ENCODE results near the gene SEPTIN6.

Gene SEPTIN6

DNA sequence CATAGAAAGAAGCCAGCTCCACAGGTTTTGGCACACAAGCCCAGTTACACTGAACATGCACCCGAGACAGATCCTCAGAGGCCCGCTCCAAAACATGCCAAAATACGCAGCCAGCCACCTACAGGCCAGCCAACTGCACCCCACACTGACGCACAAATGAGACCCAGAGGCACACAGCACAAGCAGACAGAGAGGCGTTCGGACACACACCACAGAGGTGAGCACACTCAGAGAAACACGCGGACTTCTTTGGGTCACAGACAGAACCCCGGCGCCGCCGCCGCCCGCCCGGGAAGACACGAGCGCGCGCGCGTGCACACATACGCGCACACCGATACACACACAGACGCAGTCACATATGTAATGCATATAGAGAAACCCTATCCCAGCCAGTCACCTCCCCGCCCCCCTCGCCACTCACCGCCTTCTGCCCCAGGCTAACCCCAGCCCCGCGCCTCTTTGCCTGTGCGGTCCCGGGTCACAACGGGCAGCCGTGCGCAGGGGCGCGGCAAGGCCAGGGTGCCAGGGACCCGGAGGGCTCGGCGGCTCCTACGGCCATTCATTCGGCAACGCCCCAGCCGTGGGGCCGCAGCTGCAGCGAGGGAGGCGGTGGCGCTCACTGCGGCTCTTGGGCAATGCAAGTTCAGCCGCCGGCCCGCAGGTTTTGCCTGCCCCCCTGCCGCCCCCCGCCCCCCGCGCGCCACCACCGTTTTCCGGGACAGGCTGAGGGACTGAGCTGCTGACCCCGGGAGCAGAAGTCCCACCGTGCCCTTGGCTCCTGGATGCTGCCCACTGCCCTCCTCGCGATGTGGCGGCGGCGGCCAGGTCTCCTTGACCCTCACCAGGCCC, 553 bp downstream of the SEPTIN6 start (continued):
- TF ChIP-seq ZBTB11 (tag by site-specific recombination; conservative IDR thresholded peaks at IDR 0.05; ENCODE audit: low read depth), result no peak; the same call in 1 of the 2 replicates
- TF ChIP-seq, protein P1, sequence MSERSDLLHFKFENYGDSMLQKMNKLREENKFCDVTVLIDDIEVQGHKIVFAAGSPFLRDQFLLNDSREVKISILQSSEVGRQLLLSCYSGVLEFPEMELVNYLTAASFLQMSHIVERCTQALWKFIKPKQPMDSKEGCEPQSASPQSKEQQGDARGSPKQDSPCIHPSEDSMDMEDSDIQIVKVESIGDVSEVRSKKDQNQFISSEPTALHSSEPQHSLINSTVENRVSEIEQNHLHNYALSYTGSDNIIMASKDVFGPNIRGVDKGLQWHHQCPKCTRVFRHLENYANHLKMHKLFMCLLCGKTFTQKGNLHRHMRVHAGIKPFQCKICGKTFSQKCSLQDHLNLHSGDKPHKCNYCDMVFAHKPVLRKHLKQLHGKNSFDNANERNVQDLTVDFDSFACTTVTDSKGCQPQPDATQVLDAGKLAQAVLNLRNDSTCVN (tag by site-specific recombination; optimal IDR thresholded peaks at IDR 0.05), result peak; percentile 94
- TF ChIP-seq KLF16 (tag by site-specific recombination; IDR thresholded peaks at IDR 0.05), result peak; percentile 17; the same call in 1 of the 2 replicates
- TF ChIP-seq, protein P2, sequence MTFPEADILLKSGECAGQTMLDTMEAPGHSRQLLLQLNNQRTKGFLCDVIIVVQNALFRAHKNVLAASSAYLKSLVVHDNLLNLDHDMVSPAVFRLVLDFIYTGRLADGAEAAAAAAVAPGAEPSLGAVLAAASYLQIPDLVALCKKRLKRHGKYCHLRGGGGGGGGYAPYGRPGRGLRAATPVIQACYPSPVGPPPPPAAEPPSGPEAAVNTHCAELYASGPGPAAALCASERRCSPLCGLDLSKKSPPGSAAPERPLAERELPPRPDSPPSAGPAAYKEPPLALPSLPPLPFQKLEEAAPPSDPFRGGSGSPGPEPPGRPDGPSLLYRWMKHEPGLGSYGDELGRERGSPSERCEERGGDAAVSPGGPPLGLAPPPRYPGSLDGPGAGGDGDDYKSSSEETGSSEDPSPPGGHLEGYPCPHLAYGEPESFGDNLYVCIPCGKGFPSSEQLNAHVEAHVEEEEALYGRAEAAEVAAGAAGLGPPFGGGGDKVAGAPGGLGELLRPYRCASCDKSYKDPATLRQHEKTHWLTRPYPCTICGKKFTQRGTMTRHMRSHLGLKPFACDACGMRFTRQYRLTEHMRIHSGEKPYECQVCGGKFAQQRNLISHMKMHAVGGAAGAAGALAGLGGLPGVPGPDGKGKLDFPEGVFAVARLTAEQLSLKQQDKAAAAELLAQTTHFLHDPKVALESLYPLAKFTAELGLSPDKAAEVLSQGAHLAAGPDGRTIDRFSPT (tag by site-specific recombination; IDR thresholded peaks at IDR 0.05), result 0 out of 2 replicates have a peak, but pooled peaks have one; percentile 43
- no peak for TF ChIP-seq ZNF354C (tag by site-specific recombination; IDR thresholded peaks at IDR 0.05; ENCODE audit: borderline replicate concordance, low read depth)
- 0 out of 2 replicates have a peak, but pooled peaks have one; percentile 48 for TF ChIP-seq INSM2 (tag by site-specific recombination; IDR thresholded peaks at IDR 0.05)
- no peak for TF ChIP-seq FEZF1 (tag by site-specific recombination; IDR thresholded peaks at IDR 0.05)
- TF ChIP-seq, protein P3, sequence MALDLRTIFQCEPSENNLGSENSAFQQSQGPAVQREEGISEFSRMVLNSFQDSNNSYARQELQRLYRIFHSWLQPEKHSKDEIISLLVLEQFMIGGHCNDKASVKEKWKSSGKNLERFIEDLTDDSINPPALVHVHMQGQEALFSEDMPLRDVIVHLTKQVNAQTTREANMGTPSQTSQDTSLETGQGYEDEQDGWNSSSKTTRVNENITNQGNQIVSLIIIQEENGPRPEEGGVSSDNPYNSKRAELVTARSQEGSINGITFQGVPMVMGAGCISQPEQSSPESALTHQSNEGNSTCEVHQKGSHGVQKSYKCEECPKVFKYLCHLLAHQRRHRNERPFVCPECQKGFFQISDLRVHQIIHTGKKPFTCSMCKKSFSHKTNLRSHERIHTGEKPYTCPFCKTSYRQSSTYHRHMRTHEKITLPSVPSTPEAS (tag by site-specific recombination; IDR thresholded peaks at IDR 0.05), result peak; percentile 52
- no peak for TF ChIP-seq ZNF366 (tag by site-specific recombination; conservative IDR thresholded peaks at IDR 0.05)
- TF ChIP-seq, protein P4, sequence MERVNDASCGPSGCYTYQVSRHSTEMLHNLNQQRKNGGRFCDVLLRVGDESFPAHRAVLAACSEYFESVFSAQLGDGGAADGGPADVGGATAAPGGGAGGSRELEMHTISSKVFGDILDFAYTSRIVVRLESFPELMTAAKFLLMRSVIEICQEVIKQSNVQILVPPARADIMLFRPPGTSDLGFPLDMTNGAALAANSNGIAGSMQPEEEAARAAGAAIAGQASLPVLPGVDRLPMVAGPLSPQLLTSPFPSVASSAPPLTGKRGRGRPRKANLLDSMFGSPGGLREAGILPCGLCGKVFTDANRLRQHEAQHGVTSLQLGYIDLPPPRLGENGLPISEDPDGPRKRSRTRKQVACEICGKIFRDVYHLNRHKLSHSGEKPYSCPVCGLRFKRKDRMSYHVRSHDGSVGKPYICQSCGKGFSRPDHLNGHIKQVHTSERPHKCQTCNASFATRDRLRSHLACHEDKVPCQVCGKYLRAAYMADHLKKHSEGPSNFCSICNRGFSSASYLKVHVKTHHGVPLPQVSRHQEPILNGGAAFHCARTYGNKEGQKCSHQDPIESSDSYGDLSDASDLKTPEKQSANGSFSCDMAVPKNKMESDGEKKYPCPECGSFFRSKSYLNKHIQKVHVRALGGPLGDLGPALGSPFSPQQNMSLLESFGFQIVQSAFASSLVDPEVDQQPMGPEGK (tag by site-specific recombination; IDR thresholded peaks at IDR 0.05), result peak; percentile 60
- peak; percentile 54 for TF ChIP-seq ZBTB20 (tag by site-specific recombination; IDR thresholded peaks at IDR 0.05)
- TF ChIP-seq ZNF600 (tag by site-specific recombination; IDR thresholded peaks at IDR 0.05), result peak; percentile 91
- peak; percentile 40; the same call in 1 of the 2 replicates for TF ChIP-seq SCRT2 (tag by site-specific recombination; IDR thresholded peaks at IDR 0.05)
- peak; percentile 11; the same call in 1 of the 2 replicates for TF ChIP-seq GLIS2 (tag by site-specific recombination; IDR thresholded peaks at IDR 0.05)
- TF ChIP-seq ZNF335 (tag by site-specific recombination; conservative IDR thresholded peaks at IDR 0.05), result peak; percentile 76

Data from HEK293 (cell line).